GM08714 (cell line): ENCODE measurements around the gene RAB31.

ENCODE experiments used
- H3K4me3 ChIP-seq: fragments of 200-500 bp; sonication (Bioruptor generic); 2 replicates; pipeline ENCODE4 v1.5.1; 2014; ENCODE audit warnings: mild to moderate bottlenecking, low read length, inconsistent platforms
- ZNF274 ChIP-seq: IDR thresholded peaks from 2 replicates; pipeline ENCODE4 v1.6.1; 2012; ENCODE audit warnings: mild to moderate bottlenecking, low read depth, low read length

Gene RAB31

DNA sequence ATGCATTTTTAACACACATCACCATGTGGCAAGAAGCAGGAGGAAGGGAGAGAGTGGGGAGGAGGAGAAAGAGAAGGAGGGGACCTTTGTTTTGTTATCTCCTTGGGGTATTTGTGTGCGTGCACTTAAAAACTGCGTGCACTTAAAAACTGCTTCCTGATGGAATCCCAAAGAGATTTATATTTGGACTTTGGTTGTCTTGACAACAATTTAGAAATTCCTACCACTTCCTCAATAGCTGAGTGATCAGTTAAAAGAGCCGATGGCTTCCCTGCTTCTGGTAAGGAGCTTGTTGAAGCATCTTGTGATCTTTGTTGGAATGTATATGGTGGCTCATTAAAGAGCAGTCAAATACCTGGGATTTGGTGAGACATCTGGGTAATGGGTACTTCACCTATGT, 4.5 kb downstream of the RAB31 start:
- no peak overlapping the region for H3K4me3 ChIP-seq
- no peak for TF ChIP-seq ZNF274

DNA sequence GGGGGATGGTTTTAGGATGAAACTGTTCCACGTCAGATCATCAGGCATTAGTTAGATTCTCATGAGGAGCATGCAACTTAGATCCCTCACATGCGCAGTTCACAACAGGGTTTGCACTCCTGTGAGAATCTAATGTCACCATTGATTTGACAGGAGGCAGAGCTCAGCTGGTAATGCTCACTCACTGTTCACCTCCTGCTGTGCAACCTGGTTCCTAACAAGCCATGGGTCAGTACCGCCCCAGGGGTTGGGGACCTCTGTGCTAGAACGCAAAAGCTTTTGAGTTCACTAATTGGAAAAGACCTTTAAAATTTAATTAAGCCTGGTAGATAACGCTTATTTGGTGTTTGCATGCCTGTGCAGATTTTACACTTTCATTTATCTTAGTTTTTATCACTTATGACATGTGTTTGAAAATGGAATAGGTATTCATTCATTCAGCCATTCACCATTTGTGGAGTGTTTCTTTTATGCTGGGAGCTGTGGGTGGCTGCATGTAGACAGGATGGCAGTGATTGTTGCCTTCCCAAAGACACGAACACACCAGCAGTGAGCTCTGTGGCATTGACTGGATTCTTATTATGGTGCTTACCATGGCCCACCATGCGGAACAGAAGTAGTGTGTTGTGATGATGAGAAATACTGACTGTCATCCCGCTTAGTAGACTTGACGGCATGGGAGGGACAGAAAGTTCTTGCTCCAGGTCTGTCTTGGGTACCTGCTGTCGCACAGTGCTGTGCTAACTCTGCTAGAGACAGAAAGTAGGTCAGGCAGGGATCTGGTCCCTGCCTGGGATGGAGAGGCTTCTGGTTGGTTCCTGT, 6.4 kb downstream of the RAB31 start:
- no peak overlapping the region for H3K4me3 ChIP-seq
- no peak for TF ChIP-seq ZNF274

DNA sequence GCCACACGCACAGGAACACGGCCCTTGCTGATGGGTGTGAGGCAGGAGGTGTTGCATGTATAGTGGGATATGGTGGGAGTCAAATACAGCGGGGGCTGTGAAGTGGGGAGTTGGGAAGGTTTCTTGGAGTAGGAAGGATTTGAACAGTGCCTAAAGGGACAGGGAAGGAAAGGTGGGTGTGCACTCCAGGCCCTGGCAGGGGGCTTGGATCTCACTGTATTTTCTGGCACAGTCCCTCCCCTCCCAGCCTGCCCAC, 6.9 kb downstream of the RAB31 start:
- H3K4me3 ChIP-seq: no peak overlapping the region
- TF ChIP-seq ZNF274: no peak

DNA sequence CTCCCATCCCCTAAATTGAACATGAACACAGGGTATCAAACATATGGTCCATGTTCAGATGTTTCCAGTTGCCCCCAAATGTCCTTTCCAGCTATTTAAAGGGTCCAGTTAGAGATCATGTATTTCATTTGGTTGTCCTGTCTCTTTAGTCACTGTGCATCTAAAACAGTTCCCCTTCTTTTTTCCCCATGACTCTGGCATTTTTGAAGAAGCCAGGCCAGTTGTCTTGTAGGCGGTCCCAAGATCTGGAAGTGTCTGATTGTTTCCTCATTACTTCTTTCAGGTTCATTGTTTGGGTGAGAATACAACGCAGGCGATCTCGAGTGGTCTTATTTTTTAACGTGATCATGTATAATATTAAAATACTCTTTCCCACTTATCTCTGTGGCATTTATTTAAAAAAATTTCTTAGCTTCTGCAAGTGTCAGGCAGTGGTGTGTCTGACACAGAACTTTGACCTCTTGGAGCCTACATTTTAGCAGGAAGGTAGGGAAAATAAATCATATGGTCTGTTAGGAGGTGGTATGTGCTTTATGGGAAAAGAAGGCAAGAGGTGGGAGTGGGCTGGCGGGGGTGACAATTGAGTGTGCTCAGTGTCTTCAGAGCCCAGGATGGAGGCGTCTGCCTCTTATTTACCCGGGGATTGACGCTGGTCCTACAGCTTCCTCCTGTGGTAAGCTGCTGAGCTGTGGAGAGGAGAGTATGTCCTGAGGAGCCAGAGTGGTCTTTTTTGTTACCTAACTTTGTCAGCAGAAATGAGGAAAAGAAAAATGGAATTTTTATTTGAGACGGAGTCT, 8.1 kb downstream of the RAB31 start:
- no peak for TF ChIP-seq ZNF274
- no peak overlapping the region for H3K4me3 ChIP-seq

DNA sequence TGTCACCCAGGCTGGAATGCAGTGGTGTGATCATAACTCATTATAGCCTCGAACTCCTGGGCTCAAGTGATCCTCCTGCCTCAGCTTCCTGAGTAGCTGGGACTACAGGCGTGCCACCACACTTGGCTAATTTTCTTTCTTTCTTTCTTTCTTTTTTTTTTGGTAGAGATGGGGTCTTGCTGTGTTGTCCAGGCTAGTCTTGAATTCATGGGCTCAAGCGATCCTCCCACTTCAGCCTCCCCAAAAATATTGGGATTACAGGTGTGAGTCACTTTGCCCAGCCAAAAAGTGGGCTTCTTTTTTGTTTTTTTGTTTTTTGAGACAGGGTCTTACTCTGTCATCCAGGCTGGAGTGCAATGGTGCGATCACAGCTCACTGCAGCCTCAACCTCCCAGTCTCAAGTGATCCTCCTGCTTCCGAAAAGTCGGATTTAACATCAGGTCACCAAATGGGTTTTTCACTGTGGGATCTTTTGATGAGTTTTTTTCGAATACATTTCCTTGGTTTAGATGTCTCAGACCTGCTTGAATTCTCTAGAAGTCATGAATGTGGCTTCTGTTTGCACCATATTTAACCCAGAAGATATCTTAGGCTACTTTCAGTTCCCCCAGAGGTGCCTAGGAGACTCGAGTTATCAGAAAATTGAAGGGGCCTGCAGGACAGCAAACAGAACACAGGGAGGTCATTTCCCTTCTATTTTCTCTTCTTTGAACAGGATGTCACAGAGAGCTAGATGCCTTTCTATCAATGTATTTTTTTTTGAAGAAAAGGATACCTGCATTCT, 8.9 kb downstream of the RAB31 start:
- TF ChIP-seq ZNF274: no peak
- H3K4me3 ChIP-seq: no peak overlapping the region

DNA sequence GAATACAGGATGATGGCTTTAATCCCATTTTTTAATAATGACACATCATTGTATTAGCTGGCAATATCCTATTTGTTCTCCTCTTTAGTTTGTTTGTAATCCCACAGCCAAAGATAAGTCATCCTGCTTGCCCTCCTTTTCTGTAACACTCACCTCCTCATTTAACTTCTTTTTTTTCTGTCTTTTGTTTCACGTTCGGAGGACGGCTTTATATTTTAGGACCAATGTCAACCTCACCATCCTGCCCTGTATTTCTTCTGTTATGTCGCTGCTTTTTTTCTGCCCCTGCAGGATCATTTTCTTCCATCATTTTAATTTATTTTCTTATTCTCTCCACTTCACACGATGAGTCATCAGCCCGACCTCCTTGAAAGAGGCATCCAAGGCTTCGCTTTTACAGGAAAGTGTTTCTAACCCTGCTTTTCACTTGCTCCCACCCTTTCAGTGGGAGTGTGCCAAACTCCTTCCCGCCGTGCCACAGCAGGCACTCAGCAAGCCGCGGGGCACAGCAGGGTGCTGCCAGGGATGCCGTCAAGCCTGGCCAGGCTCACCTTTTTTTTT, 11.4 kb downstream of the RAB31 start:
- H3K4me3 ChIP-seq: no peak overlapping the region
- no peak for TF ChIP-seq ZNF274

DNA sequence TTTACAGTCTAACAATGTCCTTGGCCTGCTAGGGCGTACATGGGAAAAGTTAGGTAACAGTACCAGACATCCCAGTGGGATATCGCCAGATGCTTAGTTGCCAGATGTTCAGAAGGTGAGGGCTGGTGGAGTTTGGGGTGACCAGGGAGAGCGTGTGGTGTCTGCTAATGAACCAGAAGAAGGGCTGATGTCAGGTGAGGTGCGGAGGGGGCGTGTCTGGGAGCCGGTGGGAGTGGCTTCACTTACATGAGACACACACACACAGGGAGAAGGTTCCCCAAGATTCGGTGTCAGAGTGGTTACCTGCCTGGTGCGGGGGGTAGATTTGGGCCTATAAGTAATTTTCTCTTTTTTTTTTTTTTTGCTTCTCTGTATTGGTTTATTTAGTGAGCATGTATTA, 12.2 kb downstream of the RAB31 start:
- TF ChIP-seq ZNF274: no peak
- no peak overlapping the region for H3K4me3 ChIP-seq

DNA sequence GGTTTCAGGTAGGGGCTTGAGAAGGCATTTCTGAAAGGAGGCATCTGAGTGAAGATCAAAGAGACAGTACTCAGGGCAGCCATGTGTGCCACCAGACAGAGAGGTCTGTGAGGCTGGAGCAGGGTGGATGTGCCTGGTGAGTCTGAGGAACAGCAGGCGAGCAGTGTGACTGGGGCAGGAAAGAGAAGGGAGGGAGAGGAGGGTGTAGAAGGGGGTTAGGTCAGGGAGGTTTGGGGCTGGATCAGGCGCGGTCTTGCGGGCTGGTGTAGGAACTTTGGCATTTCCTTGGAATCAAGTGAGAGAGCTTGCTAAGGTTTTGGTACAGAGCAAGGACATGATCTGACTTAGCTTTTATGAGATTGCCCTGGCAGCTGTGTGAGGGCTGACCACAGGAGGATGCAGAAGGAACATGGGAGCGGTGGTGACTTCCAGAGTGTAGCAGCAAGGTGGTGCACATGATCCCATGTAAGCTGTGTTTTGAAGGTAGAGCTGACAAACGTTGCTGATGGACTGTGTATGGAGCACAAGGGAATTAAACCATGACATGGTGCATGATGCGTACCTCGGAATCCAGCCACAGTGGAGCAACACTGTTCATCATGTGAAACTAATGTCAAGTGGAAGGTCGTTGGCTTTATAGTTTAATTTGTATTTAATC, 13.9 kb downstream of the RAB31 start:
- TF ChIP-seq ZNF274: no peak
- H3K4me3 ChIP-seq: no peak overlapping the region

DNA sequence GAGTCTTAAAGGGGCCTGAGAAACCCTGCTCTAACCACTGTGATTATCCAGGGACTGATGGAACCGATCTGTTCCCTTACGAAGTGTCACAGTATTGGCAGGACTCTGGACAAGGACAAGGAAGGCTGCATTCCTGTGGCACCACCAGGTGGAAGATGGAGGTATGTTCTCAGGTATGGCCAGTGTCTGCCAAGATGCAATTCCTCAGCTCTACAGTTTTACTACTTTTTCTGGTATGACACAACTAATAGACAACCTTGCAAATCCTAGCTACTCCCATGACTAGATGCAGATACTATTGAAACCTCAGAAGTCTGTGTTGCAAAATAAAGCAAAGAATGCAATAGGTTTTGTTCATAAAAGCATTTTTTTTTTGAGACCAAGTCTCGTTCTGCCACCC, 14.6 kb downstream of the RAB31 start:
- TF ChIP-seq ZNF274: no peak
- no peak overlapping the region for H3K4me3 ChIP-seq

DNA sequence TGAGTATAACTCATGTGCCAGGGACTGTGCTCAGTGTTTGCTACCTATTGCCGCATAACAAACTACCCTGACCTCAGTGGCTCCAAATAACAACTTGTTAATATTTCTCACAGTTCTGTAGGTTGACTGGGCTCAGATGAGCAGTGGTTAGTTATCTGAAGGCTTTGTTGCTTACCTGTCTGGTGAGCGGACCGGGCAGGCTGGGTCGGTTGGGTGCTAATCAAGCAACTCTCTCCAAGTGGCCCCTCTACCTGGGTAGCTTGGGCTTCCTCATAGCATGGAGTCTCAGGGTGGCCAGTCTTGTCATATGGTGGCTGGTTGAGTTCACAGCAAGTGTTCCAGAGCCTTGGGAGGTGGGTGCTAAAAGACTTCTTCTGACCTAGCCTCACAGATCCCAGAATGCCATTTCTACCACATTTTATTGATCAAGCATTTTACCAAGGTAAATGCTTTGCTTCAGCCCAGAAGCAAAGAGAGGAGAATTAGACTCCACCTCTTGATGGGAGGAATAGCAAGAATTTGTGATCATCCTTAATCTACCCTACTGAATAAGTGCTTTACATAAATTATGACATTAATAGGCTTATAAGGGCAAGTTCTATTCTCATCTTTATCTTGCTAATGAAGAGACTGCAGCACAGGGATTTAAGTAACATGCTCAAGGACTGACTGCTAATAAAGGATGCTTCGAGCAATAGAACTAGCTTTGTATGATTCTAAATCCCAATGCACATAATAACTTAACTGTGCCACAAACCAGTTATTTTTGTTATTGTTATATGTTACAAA, 16.9 kb downstream of the RAB31 start:
- no peak overlapping the region for H3K4me3 ChIP-seq
- no peak for TF ChIP-seq ZNF274

DNA sequence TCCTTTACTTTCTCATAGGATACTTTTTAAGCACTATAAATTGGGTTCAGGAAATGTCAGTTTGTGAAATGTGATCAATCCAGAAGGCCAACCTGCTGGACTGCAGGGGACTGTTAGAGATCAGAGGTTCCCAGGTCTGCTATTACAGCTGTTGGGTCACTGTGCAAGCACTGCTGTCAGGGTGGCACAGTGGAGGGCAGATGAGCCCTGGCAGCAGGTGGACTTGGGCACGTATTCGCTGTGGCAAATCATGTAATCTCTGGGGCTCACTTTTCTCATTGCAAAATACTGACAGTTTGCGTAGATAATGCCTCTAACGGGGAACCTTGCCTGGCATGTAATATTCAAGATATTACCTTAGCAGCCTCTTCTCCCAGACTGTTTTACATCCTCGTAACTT, 18.1 kb downstream of the RAB31 start:
- H3K4me3 ChIP-seq: no peak overlapping the region
- no peak for TF ChIP-seq ZNF274

DNA sequence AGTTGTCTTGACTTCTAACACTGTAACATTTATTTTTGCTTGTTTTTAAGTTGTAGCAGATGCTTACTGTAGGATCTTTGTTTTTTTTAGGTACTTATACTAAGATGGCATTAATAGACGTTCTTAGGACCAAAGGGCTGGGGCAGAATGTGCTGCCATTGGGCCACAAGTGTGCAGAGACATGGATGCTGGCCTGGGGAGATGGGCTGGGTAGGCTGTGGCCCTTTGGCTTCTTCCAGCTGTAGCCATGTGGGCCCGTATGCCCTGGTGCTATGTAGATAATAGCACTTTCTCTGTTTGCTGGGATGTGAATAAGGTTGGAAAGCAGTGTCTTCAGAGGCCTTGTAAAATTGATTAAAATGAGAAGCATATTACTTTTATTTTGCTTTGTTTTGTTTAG, 18.8 kb downstream of the RAB31 start:
- no peak overlapping the region for H3K4me3 ChIP-seq
- no peak for TF ChIP-seq ZNF274

DNA sequence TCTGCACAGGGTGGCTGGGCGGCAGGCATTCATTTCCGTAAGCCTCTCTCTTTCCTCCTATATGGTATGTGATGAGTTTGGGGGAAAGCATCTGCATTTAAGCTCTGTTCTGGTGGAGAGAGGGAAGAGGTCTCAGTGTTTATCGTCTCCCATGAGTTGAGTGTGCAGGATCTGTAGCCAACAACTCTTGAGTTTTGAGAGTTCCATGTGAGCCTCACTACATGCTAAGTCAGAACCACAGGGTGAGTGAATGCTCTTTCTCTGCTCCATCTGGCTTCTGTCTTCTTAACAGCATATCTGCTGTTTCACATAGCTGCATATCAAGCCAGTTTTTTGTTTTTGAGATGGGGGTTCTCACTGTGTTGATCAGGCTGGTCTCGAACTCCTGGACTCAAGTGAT, 22.7 kb downstream of the RAB31 start:
- TF ChIP-seq ZNF274: no peak

More for the DNA sequence above, 22.7 kb downstream of the RAB31 start:
- no peak overlapping the region for H3K4me3 ChIP-seq
